Bronchial epithelial cell (primary cell): Measurements from ENCODE around the gene DNAH6. TPM values are rescaled to one million over a fixed set of nuclear protein-coding genes. Genes with fewer than 3 reads are reported as not detected.

Source experiments
- DNase-seq: peaks from one replicate; pipeline ENCODE4 v3.0.0-alpha.2; 2010; ENCODE audit warnings: low read depth
- FAIRE-seq: peaks from 2 replicates; lab custom pipeline; 2011; peaks lifted over from hg19 to GRCh38; lab: Jason Lieb, UNC
- H3K27me3 ChIP-seq: 2 replicates; pipeline ENCODE4 v1.5.1; 2011; ENCODE audit warnings: low read length; ENCODE audit not compliant: control insufficient read depth, insufficient read depth
- H3K36me3 ChIP-seq: 2 replicates; pipeline ENCODE4 v1.5.1; 2011; ENCODE audit warnings: low read length; ENCODE audit not compliant: control insufficient read depth, insufficient read depth
- H3K4me3 ChIP-seq: 2 replicates; pipeline ENCODE4 v1.5.1; 2011; ENCODE audit warnings: mild to moderate bottlenecking, low read depth, low read length, control low read depth
- CTCF ChIP-seq: IDR thresholded peaks from 2 replicates; pipeline ENCODE4 v1.5.1; 2011; ENCODE audit warnings: mild to moderate bottlenecking, moderate library complexity, low read length, control low read depth, inconsistent platforms; ENCODE audit not compliant: insufficient read depth, severe bottlenecking
- total RNA-seq: library from RNA; depleted of rRNA; stranded (reverse); fragments of >200 nt; gene quantifications from 2 replicates; pipeline ENCODE4 v1.2.1, GENCODE V29; 2014

The DNAH6 gene
- total RNA-seq, 1 donor from 2014 or later: under 0.01 TPM

GRCh38 chr2:84708442-84708841 lies 192.1 kb downstream of the DNAH6 start:
- TF ChIP-seq CTCF: no peak
- Histone ChIP-seq H3K36me3 (no peaks in the 10 kb centered on the region), H3K27me3 (no peaks in the 10 kb centered on the region), H3K4me3 (no peak overlapping the region)
- DNase-seq (no peak), FAIRE-seq (no peak)

GRCh38 chr2:84711651-84712050 lies 195.4 kb downstream of the DNAH6 start:
- DNase-seq: no peak
- H3K36me3 ChIP-seq: no peaks in the 10 kb centered on the region
- H3K4me3 ChIP-seq: no peak overlapping the region
- FAIRE-seq: no peak
- H3K27me3 ChIP-seq: no peaks in the 10 kb centered on the region
- no peak for TF ChIP-seq CTCF

GRCh38 chr2:84713441-84713840 lies 197.1 kb downstream of the DNAH6 start:
- Histone ChIP-seq H3K36me3 (no peaks in the 10 kb centered on the region), H3K27me3 (no peaks in the 10 kb centered on the region), H3K4me3 (no peak overlapping the region)
- FAIRE-seq (no peak), DNase-seq (no peak)
- TF ChIP-seq CTCF: no peak

GRCh38 chr2:84716564-84716963 lies 200.3 kb downstream of the DNAH6 start:
- Histone ChIP-seq H3K27me3 (no peaks in the 10 kb centered on the region), H3K36me3 (no peaks in the 10 kb centered on the region), H3K4me3 (no peak overlapping the region)
- FAIRE-seq (no peak), DNase-seq (no peak)
- TF ChIP-seq CTCF: no peak

GRCh38 chr2:84717302-84717701 lies 201.0 kb downstream of the DNAH6 start:
- no peaks in the 10 kb centered on the region for H3K27me3 ChIP-seq
- H3K36me3 ChIP-seq: no peaks in the 10 kb centered on the region
- FAIRE-seq: no peak
- H3K4me3 ChIP-seq: no peak overlapping the region
- no peak for TF ChIP-seq CTCF
- DNase-seq: no peak

- no peak for TF ChIP-seq CTCF
- no peaks in the 10 kb centered on the region for H3K36me3 ChIP-seq
- no peak overlapping the region for H3K4me3 ChIP-seq
- DNase-seq: no peak
- H3K27me3 ChIP-seq: no peaks in the 10 kb centered on the region
- FAIRE-seq: no peak
Measured at GRCh38 chr2:84719434-84719833, 203.1 kb downstream of the DNAH6 start.
